Endothelial cell (in vitro differentiated cells): ENCODE results near the gene NARF. TPM values are rescaled to one million over a fixed set of nuclear protein-coding genes. Genes with fewer than 3 reads are reported as not detected.

Experiments used
- DNase-seq: peaks from one replicate; pipeline ENCODE4 v3.0.0; 2021; ENCODE audit warnings: low spot score
- H3K27ac Mint-ChIP-seq: one replicate; pipeline ENCODE4 v1.8.0; 2021; ENCODE audit warnings: mixed read lengths, inconsistent platforms; ENCODE audit not compliant: unreplicated experiment
- H3K27me3 Mint-ChIP-seq: one replicate; pipeline ENCODE4 v1.8.0; 2021; ENCODE audit warnings: mild to moderate bottlenecking, moderate library complexity, mixed read lengths, inconsistent platforms; ENCODE audit not compliant: unreplicated experiment
- H3K36me3 Mint-ChIP-seq: one replicate; pipeline ENCODE4 v1.8.0; 2021; ENCODE audit warnings: mild to moderate bottlenecking, low read depth, mixed read lengths, inconsistent platforms; ENCODE audit not compliant: unreplicated experiment
- H3K4me1 Mint-ChIP-seq: one replicate; pipeline ENCODE4 v1.8.0; 2021; ENCODE audit warnings: mild to moderate bottlenecking, mixed read lengths, inconsistent platforms; ENCODE audit not compliant: unreplicated experiment
- H3K4me3 Mint-ChIP-seq: one replicate; pipeline ENCODE4 v1.8.0; 2021; ENCODE audit warnings: mild to moderate bottlenecking, mixed read lengths, inconsistent platforms; ENCODE audit not compliant: unreplicated experiment
- H3K9me3 Mint-ChIP-seq: one replicate; pipeline ENCODE4 v1.8.0; 2021; ENCODE audit warnings: mixed read lengths, inconsistent platforms; ENCODE audit not compliant: unreplicated experiment
- CTCF ChIP-seq: fragments of 200-600 bp; sonication (generic); IDR thresholded peaks from one replicate; pipeline ENCODE4 v1.5.0; 2021; ENCODE audit warnings: antibody characterized with exemption; ENCODE audit not compliant: unreplicated experiment
- total RNA-seq: library from RNA; stranded (reverse); fragmentation: NEBNext Ultra II Directional; extraction: Animal tissue kit (Norgen Biotek cat#: 25700); gene quantifications from one replicate; pipeline ENCODE4 v1.2.1, GENCODE V29; 2021; ENCODE audit not compliant: unreplicated experiment

The NARF gene
- total RNA-seq, 1 donor from 2014 or later, result 88.7 TPM

GRCh38 chr17:82468692-82469091 lies 10.2 kb downstream of the NARF start:
- Mint-ChIP-seq H3K4me1 (peaks cover 8% of the 10 kb centered on the region), H3K27me3 (peaks cover 7% of the 10 kb centered on the region)

DNA sequence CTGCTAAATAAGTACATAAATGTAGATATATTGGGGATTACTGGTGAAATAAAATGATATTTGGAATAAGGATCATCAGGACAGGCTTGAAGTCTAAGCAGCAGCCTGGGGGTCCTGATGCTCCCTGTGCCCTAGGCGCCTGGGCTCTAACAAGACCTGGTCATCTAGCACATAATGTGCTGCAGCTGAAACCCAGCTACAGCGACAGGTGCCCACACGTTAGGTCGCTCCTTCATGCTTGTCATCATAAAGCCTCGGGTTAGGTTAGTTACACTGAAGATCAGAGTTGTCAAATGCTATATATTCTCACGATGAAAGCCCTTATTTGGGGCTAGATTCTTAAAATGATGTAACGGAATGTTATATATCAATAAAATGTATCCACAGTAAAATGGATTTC lies 11.5 kb downstream of the NARF start:
- no peaks in the 10 kb centered on the region for H3K4me1 Mint-ChIP-seq
- peak overlapping the region; percentile 54 for H3K4me3 Mint-ChIP-seq
- TF ChIP-seq CTCF, result no peak
- H3K27me3 Mint-ChIP-seq, result peaks cover 4% of the 10 kb centered on the region
- no peaks in the 10 kb centered on the region for H3K9me3 Mint-ChIP-seq
- H3K27ac Mint-ChIP-seq, result no peak overlapping the region
- no peak for DNase-seq
- peaks cover 49% of the 10 kb centered on the region for H3K36me3 Mint-ChIP-seq

More at GRCh38 chr17:82468692-82469091, 10.2 kb downstream of the NARF start:
- H3K9me3 Mint-ChIP-seq, result no peaks in the 10 kb centered on the region
- H3K36me3 Mint-ChIP-seq, result peaks cover 52% of the 10 kb centered on the region
- H3K27ac Mint-ChIP-seq, result no peak overlapping the region
- H3K4me3 Mint-ChIP-seq, result peak overlapping the region; percentile 54
- no peak for DNase-seq
- TF ChIP-seq CTCF, result no peak

DNA sequence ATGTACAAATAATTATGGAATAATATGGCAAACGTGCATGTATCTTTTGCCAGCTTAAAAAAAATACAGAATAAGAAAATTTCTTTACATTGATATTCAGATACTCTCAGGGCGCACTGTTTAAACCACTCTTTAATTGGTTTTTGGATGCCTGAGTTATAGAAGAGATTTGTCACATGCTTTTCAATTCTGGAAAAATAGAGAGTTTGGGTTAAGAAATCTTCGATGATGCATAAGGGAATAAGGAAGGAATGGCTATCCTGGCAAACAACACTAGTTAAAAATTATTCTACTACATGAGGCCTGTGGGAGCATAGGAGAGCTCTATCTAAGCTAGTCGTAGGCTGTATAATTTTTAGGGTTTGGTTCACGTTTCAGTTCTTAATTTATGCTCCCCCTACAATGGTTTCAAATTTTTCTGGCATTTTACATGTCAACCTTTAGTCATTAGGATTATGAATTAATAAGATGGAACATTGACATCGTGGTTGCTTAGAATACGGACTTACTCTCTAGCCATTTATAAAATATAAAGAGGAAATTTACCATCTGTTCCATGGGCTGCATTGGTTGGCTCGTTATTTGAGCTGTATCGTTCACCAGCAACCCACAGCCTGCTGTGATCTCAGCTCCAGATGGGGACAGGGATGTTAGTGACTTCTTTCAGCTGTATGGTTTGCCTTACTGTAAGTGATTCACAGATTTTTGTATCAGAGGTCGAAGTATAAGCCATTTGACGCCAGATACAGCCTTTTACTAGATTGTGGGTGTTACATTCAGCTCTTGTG lies 15.9 kb downstream of the NARF start:
- peaks cover 38% of the 10 kb centered on the region for H3K36me3 Mint-ChIP-seq
- no peak for TF ChIP-seq CTCF
- H3K27ac Mint-ChIP-seq, result no peak overlapping the region

DNA sequence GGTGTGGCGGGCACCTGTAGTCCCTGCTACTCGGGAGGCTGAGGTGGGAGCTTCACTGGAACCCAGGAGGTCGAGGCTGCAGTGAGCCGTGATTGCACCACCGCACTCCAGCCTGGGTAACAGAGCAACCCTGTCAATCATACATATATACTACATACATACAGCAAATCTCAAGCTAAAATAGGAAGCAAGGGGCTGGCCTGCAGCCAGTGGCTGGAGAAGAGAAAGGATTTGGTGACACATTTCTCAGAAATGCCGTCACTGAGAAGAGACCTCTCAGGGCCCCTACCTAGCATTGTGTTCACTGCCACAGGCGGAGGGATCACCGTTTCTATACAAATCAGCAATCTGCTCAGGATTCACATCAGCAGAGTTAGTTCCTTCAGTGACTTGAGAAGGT lies 16.9 kb downstream of the NARF start:
- H3K27ac Mint-ChIP-seq, result no peak overlapping the region
- H3K27me3 Mint-ChIP-seq, result peaks cover 4% of the 10 kb centered on the region
- no peak overlapping the region for H3K4me3 Mint-ChIP-seq
- TF ChIP-seq CTCF, result no peak
- peaks cover 37% of the 10 kb centered on the region for H3K36me3 Mint-ChIP-seq
- no peak for DNase-seq
- no peaks in the 10 kb centered on the region for H3K4me1 Mint-ChIP-seq
- no peaks in the 10 kb centered on the region for H3K9me3 Mint-ChIP-seq

More for the DNA sequence above, 15.9 kb downstream of the NARF start:
- no peak overlapping the region for H3K4me3 Mint-ChIP-seq
- no peaks in the 10 kb centered on the region for H3K9me3 Mint-ChIP-seq
- H3K4me1 Mint-ChIP-seq, result no peaks in the 10 kb centered on the region
- peaks cover 4% of the 10 kb centered on the region for H3K27me3 Mint-ChIP-seq
- no peak for DNase-seq

- DNase-seq, result no peak
- H3K9me3 Mint-ChIP-seq, result no peaks in the 10 kb centered on the region
- TF ChIP-seq CTCF, result no peak
- H3K27ac Mint-ChIP-seq, result no peak overlapping the region
- H3K4me3 Mint-ChIP-seq, result no peak overlapping the region
- peaks cover 2% of the 10 kb centered on the region for H3K27me3 Mint-ChIP-seq
- H3K36me3 Mint-ChIP-seq, result peaks cover 31% of the 10 kb centered on the region
- H3K4me1 Mint-ChIP-seq, result no peaks in the 10 kb centered on the region
These were observed 19.4 kb downstream of the NARF start for GRCh38 chr17:82477934-82478333.
